Middle frontal gyrus (tissue), 1 donor: ENCODE results near the gene HK2.
"Not testable (repeated sequence)": the region's sequence is repeated elsewhere in the genome, so short reads cannot be mapped to it uniquely, and the experiment has no call there.

Experiments
- DNase-seq: peaks from one replicate; pipeline ENCODE4 v3.0.0-alpha.2; 2015; ENCODE audit warnings: low spot score; ENCODE audit errors: extremely low spot score

Gene HK2

GRCh38 chr2:74833418-74834233, at the start of gene HK2:
HK2 (plus strand) TSS chr2:74834127; CDS start chr2:74834581, 454 bp downstream.
- peak; percentile 49 for DNase-seq

- no peak for DNase-seq
Observed at GRCh38 chr2:74789271-74789670, 44.7 kb upstream of the HK2 start.

GRCh38 chr2:74792282-74792681, 41.6 kb upstream of the HK2 start:
- DNase-seq = no peak

- not testable (repeated sequence) for DNase-seq
Observed at GRCh38 chr2:74794878-74795277, 39.0 kb upstream of the HK2 start.

- DNase-seq = no peak
Observed at GRCh38 chr2:74806355-74806839, 27.5 kb upstream of the HK2 start.

- DNase-seq = no peak
Observed at GRCh38 chr2:74806920-74807319, 27.0 kb upstream of the HK2 start.

- no peak for DNase-seq
Observed at GRCh38 chr2:74812787-74813590, 20.9 kb upstream of the HK2 start.

- no peak for DNase-seq
Observed at GRCh38 chr2:74814102-74814501, 19.8 kb upstream of the HK2 start.

GRCh38 chr2:74815941-74816340, 18.0 kb upstream of the HK2 start:
- DNase-seq = no peak

- no peak for DNase-seq
Observed at GRCh38 chr2:74816540-74817303, 17.2 kb upstream of the HK2 start.

- DNase-seq = no peak
Observed at GRCh38 chr2:74817304-74817675, 16.6 kb upstream of the HK2 start.

GRCh38 chr2:74819702-74820101, 14.2 kb upstream of the HK2 start:
- no peak for DNase-seq

- no peak for DNase-seq
Observed at GRCh38 chr2:74821177-74822126, 12.5 kb upstream of the HK2 start.

- DNase-seq = no peak
Observed at GRCh38 chr2:74822771-74823566, 11.0 kb upstream of the HK2 start.

- DNase-seq = no peak
Observed at GRCh38 chr2:74824679-74825078, 9.2 kb upstream of the HK2 start.

- DNase-seq = no peak
Observed at GRCh38 chr2:74828543-74828942, 5.4 kb upstream of the HK2 start.

- no peak for DNase-seq
Observed at GRCh38 chr2:74831693-74832530, 2.0 kb upstream of the HK2 start.

- DNase-seq = not testable (repeated sequence)
Observed at GRCh38 chr2:74834234-74834791, 386 bp downstream of the HK2 start.
